Liver (tissue), 9 donors: Measurements from ENCODE around the gene TBCA. TPM values are rescaled to one million over a fixed set of nuclear protein-coding genes. Genes with fewer than 3 reads are reported as not detected.
A peak's percentile ranks its signal among the peaks of the same experiment; 100 is the strongest.

ENCODE experiments used
- DNase-seq: peaks from one replicate; pipeline ENCODE4 v3.0.0-alpha.2; 2017; ENCODE audit warnings: low spot score
- H3K27ac ChIP-seq, 2 donors: one replicate each; pipeline ENCODE4 v1.7.0; 2013; ENCODE audit warnings: inconsistent platforms in 2 of 2, low read length in 2 of 2, control low read depth in 1 of 2, low read depth in 1 of 2, mild to moderate bottlenecking in 1 of 2
- H3K27me3 ChIP-seq, 4 donors: one replicate each; pipeline versions ENCODE4 v1.6.1 to v1.7.0; 2013; ENCODE audit warnings: low read length in 3 of 4, inconsistent platforms in 1 of 4, mild to moderate bottlenecking in 1 of 4, moderate library complexity in 1 of 4; ENCODE audit not compliant: control insufficient read depth in 4 of 4, insufficient read depth in 4 of 4
- H3K36me3 ChIP-seq, 4 donors: one replicate each; pipeline versions ENCODE4 v1.6.1 to v1.7.0; 2013; ENCODE audit warnings: low read length in 3 of 4, mild to moderate bottlenecking in 3 of 4, low read depth in 1 of 4, moderate library complexity in 1 of 4; ENCODE audit not compliant: control insufficient read depth in 4 of 4, insufficient read depth in 3 of 4
- H3K4me1 ChIP-seq, 4 donors: one replicate each; pipeline versions ENCODE4 v1.6.1 to v1.7.0; 2013; ENCODE audit warnings: low read length in 3 of 4, mild to moderate bottlenecking in 3 of 4, moderate library complexity in 1 of 4; ENCODE audit not compliant: control insufficient read depth in 4 of 4, insufficient read depth in 4 of 4
- H3K4me3 ChIP-seq, 3 donors: one replicate each; pipeline versions ENCODE4 v1.6.1 to v1.7.0; 2013; ENCODE audit warnings: low read length in 3 of 3, control low read depth in 1 of 3, low read depth in 1 of 3, mild to moderate bottlenecking in 1 of 3
- H3K9ac ChIP-seq, 2 donors: one replicate each; pipeline ENCODE4 v1.7.0; 2013; ENCODE audit warnings: low read length in 2 of 2, mild to moderate bottlenecking in 2 of 2, moderate library complexity in 2 of 2, control low read depth in 1 of 2, low read depth in 1 of 2
- H3K9me3 ChIP-seq, 4 donors: one replicate each; pipeline versions ENCODE4 v1.6.1 to v1.7.0; 2013; ENCODE audit warnings: low read length in 3 of 4; ENCODE audit not compliant: control insufficient read depth in 4 of 4
- FOXA1 ChIP-seq: IDR thresholded peaks from 2 replicates; pipeline ENCODE4 v1.6.1; 2016; ENCODE audit warnings: antibody characterized with exemption
- FOXA2 ChIP-seq: IDR thresholded peaks from 2 replicates; pipeline ENCODE4 v1.6.1; 2016; ENCODE audit warnings: antibody characterized with exemption
- GABPA ChIP-seq, 2 donors: IDR thresholded peaks in 1 of 2; conservative IDR thresholded peaks in 1 of 2; 2 replicates each; pipeline ENCODE4 v1.6.1; 2016; ENCODE audit warnings: antibody characterized with exemption in 2 of 2, mild to moderate bottlenecking in 1 of 2, moderate library complexity in 1 of 2
- HNF4A ChIP-seq, 2 donors: conservative IDR thresholded peaks; 2 replicates each; pipeline ENCODE4 v1.6.1; 2016; ENCODE audit warnings: antibody characterized with exemption in 2 of 2, mild to moderate bottlenecking in 2 of 2
- HNF4G ChIP-seq: IDR thresholded peaks from 2 replicates; pipeline ENCODE4 v1.6.1; 2016; ENCODE audit warnings: antibody characterized with exemption
- JUND ChIP-seq, 2 donors: IDR thresholded peaks; 2 replicates each; pipeline ENCODE4 v1.6.1; 2016; ENCODE audit warnings: antibody characterized with exemption in 2 of 2
- NR2F2 ChIP-seq: IDR thresholded peaks from 2 replicates; pipeline ENCODE4 v1.6.1; 2016; ENCODE audit warnings: antibody characterized with exemption
- RXRA ChIP-seq, 2 donors: IDR thresholded peaks; 2 replicates each; pipeline ENCODE4 v1.6.1; 2017 to 2018; ENCODE audit warnings: antibody characterized with exemption in 2 of 2, mild to moderate bottlenecking in 1 of 2
- SP1 ChIP-seq: IDR thresholded peaks from 2 replicates; pipeline ENCODE4 v1.6.1; 2018; ENCODE audit warnings: antibody characterized with exemption, mild to moderate bottlenecking
- TAF1 ChIP-seq: conservative IDR thresholded peaks from 2 replicates; pipeline ENCODE4 v1.6.1; 2016; ENCODE audit warnings: antibody characterized with exemption, mild to moderate bottlenecking
- YY1 ChIP-seq: IDR thresholded peaks from 2 replicates; pipeline ENCODE4 v1.6.1; 2016; ENCODE audit warnings: antibody characterized with exemption, mild to moderate bottlenecking
- WGBS: extraction: QIAGEN DNeasy Blood & Tissue Kit; methylation state at CpG from one replicate; pipeline ENCODE4 v1.1.7; 2013; 5-methylcytosine and 5-hydroxymethylcytosine counted together
- polyA plus RNA-seq, 2 donors: library from polyadenylated mRNA; stranded (reverse) in 1 of 2; unstranded in 1 of 2; fragments of 200-250 nt in 1 of 2; fragments of >200 nt in 1 of 2; fragmentation: Nextera tagmentation in 1 of 2; extraction: Ambion mirVana in 1 of 2; gene quantifications; one replicate each; pipeline versions ENCODE4 v1.2.1 to v1.2.3, GENCODE V29; 2013 to 2015
- total RNA-seq, 2 donors: library from RNA; depleted of rRNA; stranded (reverse); fragments of >200 nt; gene quantifications; one replicate each; pipeline ENCODE4 v1.2.3, GENCODE V29; 2014
- TF ChIP-seq, protein P1 (sequence below): fragments of 150-350 bp; IDR thresholded peaks from 2 replicates; pipeline ENCODE4 v1.5.1; 2017; ENCODE audit warnings: improper control_type of control experiment, low read depth, low read length; ENCODE audit not compliant: missing input control
- TF ChIP-seq, protein P2 (sequence below): IDR thresholded peaks from 2 replicates; pipeline ENCODE4 v1.6.1; 2016; ENCODE audit warnings: antibody characterized with exemption
- TF ChIP-seq, protein P3 (sequence below): IDR thresholded peaks from 2 replicates; pipeline ENCODE4 v1.6.1; 2016; ENCODE audit warnings: antibody characterized with exemption
- TF ChIP-seq, protein P4 (sequence below): IDR thresholded peaks from 2 replicates; pipeline ENCODE4 v1.6.1; 2016; ENCODE audit warnings: antibody characterized with exemption
- TF ChIP-seq, protein P5 (sequence below): IDR thresholded peaks from 2 replicates; pipeline ENCODE4 v1.6.1; 2016; ENCODE audit warnings: antibody characterized with exemption, mild to moderate bottlenecking
- donor health status: healthy.
- donor health status: healthy.
- donor health status: healthy.
- donor health status: healthy.
- donor health status: healthy.

The TBCA gene
- total and polyA plus RNA-seq, 4 donors: 62.5 to 338 (median 107) TPM

DNA sequence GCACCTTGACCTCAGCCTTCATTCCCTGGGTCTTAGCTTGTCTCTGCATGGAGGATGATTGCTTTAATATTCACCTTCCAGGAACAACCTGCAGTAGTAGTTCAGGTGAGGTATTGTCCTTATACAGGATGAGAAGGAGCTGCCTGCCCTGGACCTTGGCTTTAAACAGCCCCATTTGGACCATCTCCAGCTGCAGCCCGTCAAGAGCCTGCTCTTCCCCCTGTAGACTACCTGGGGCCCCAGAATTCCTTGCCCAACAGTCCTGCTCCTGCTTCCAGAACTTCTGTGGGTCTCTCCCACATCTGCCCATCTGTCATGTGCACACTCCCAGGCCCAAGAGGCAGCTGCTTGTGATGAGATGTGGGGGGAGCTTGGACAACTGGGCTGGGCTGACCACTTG lies 125.5 kb downstream of the TBCA start (continued):
- TF ChIP-seq, protein P1, sequence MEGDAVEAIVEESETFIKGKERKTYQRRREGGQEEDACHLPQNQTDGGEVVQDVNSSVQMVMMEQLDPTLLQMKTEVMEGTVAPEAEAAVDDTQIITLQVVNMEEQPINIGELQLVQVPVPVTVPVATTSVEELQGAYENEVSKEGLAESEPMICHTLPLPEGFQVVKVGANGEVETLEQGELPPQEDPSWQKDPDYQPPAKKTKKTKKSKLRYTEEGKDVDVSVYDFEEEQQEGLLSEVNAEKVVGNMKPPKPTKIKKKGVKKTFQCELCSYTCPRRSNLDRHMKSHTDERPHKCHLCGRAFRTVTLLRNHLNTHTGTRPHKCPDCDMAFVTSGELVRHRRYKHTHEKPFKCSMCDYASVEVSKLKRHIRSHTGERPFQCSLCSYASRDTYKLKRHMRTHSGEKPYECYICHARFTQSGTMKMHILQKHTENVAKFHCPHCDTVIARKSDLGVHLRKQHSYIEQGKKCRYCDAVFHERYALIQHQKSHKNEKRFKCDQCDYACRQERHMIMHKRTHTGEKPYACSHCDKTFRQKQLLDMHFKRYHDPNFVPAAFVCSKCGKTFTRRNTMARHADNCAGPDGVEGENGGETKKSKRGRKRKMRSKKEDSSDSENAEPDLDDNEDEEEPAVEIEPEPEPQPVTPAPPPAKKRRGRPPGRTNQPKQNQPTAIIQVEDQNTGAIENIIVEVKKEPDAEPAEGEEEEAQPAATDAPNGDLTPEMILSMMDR: no peak
- TF ChIP-seq RXRA (IDR thresholded peaks at IDR 0.05) (no peak), SP1 (no peak), FOXA2 (no peak), HNF4A (conservative IDR thresholded peaks at IDR 0.05) (no peak), JUND (IDR thresholded peaks at IDR 0.05) (no peak)

DNA sequence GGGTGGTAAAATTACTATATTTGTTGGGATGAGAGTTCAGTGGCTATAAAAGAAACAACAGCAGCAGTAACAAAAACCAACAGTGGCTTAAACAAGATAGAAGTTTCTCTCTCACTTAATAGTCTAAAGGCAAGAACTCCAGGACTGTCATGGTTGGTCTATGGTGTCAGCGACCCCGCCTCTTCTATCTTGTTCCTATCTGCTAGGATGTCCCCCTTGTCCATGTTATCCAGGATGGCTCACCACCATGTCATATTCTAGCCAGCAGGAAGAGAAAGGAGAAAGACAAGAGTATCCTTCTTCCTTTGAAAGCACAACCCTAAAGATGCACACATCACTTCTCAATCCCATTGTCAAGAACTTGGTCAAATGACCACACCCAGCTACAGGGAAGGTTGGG lies 126.4 kb downstream of the TBCA start:
- Histone ChIP-seq H3K4me3 (no peak overlapping the region), H3K9ac (no peak overlapping the region), H3K4me1 (peaks cover 2 to 9% (median 6%) of the 10 kb centered on the region in 4 donors), H3K36me3 (no peaks in the 10 kb centered on the region), H3K9me3 (no peaks in the 10 kb centered on the region), H3K27ac (no peak overlapping the region), H3K27me3 (peaks cover 0 to 7% (median 2%) of the 10 kb centered on the region in 4 donors)
- no peak for DNase-seq
- no peak for TF ChIP-seq NR2F2
- TF ChIP-seq FOXA2: no peak
- TF ChIP-seq, protein P2, sequence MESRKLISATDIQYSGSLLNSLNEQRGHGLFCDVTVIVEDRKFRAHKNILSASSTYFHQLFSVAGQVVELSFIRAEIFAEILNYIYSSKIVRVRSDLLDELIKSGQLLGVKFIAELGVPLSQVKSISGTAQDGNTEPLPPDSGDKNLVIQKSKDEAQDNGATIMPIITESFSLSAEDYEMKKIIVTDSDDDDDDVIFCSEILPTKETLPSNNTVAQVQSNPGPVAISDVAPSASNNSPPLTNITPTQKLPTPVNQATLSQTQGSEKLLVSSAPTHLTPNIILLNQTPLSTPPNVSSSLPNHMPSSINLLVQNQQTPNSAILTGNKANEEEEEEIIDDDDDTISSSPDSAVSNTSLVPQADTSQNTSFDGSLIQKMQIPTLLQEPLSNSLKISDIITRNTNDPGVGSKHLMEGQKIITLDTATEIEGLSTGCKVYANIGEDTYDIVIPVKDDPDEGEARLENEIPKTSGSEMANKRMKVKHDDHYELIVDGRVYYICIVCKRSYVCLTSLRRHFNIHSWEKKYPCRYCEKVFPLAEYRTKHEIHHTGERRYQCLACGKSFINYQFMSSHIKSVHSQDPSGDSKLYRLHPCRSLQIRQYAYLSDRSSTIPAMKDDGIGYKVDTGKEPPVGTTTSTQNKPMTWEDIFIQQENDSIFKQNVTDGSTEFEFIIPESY: no peak
- TF ChIP-seq HNF4A (conservative IDR thresholded peaks at IDR 0.05): no peak
- TF ChIP-seq, protein P3, sequence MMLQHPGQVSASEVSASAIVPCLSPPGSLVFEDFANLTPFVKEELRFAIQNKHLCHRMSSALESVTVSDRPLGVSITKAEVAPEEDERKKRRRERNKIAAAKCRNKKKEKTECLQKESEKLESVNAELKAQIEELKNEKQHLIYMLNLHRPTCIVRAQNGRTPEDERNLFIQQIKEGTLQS: no peak
- no peak for TF ChIP-seq YY1
- TF ChIP-seq SP1: no peak
- WGBS: 93% methylated on average over 2 of the region's 2 CpGs

DNA sequence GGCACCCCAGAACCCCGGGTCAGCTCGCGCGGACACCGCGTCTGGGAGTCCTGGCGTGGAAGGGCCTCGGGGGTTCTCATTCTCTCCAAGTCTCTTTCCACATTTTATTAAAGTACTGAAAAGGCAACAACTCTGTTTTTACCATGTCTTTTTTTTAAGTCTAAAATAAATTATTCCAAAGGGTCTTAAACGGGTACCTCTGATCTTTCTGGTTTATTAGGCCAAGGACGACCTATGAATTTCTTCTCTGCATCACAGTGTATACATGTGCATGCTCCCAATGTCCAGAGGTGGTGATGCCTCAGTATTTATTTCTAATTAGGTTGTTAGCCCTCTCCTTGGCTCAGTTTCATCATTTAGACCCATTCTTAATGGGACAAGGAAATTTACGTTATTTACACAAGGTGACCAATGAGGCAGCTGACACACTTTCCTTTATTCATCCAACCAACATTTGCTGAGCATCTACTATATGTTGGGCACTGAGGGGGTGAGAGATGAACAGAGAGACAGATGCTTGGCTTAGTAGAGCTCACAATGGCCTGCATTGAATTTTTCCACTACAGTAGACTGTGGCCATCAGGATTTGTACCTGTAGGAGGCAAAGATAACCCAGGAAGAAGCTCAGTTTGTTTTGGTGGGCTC lies 130.0 kb downstream of the TBCA start:
- no peak for TF ChIP-seq HNF4A (conservative IDR thresholded peaks at IDR 0.05)
- TF ChIP-seq YY1: no peak
- no peak for TF ChIP-seq FOXA1
- TF ChIP-seq, protein P4, sequence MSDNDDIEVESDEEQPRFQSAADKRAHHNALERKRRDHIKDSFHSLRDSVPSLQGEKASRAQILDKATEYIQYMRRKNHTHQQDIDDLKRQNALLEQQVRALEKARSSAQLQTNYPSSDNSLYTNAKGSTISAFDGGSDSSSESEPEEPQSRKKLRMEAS: no peak
- TF ChIP-seq, protein P5, sequence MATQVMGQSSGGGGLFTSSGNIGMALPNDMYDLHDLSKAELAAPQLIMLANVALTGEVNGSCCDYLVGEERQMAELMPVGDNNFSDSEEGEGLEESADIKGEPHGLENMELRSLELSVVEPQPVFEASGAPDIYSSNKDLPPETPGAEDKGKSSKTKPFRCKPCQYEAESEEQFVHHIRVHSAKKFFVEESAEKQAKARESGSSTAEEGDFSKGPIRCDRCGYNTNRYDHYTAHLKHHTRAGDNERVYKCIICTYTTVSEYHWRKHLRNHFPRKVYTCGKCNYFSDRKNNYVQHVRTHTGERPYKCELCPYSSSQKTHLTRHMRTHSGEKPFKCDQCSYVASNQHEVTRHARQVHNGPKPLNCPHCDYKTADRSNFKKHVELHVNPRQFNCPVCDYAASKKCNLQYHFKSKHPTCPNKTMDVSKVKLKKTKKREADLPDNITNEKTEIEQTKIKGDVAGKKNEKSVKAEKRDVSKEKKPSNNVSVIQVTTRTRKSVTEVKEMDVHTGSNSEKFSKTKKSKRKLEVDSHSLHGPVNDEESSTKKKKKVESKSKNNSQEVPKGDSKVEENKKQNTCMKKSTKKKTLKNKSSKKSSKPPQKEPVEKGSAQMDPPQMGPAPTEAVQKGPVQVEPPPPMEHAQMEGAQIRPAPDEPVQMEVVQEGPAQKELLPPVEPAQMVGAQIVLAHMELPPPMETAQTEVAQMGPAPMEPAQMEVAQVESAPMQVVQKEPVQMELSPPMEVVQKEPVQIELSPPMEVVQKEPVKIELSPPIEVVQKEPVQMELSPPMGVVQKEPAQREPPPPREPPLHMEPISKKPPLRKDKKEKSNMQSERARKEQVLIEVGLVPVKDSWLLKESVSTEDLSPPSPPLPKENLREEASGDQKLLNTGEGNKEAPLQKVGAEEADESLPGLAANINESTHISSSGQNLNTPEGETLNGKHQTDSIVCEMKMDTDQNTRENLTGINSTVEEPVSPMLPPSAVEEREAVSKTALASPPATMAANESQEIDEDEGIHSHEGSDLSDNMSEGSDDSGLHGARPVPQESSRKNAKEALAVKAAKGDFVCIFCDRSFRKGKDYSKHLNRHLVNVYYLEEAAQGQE: no peak
- TF ChIP-seq GABPA (IDR thresholded peaks at IDR 0.05 in 1 of 2, conservative IDR thresholded peaks at IDR 0.05 in 1 of 2): no peak
- TF ChIP-seq FOXA2: no peak
- no peak for TF ChIP-seq TAF1
- TF ChIP-seq HNF4G: no peak
- H3K27me3 ChIP-seq: peaks cover 3 to 33% (median 20%) of the 10 kb centered on the region in 4 donors
- H3K4me1 ChIP-seq: peaks cover 4 to 13% (median 10%) of the 10 kb centered on the region in 4 donors
- 53% methylated on average over 11 of the region's 11 CpGs for WGBS
- peaks cover 0 to 3% (median 0%) of the 10 kb centered on the region in 4 donors for H3K9me3 ChIP-seq
- no peak overlapping the region for H3K27ac ChIP-seq
- peak overlapping the region in 1 of 3 donors; percentile 49 for H3K4me3 ChIP-seq
- DNase-seq: no peak
- no peaks in the 10 kb centered on the region for H3K36me3 ChIP-seq
- no peak overlapping the region for H3K9ac ChIP-seq
